HG02571 (cell line): ENCODE measurements around the gene GMPR.

ENCODE experiments used
- ATAC-seq: cut with Tn5 transposase; IDR thresholded peaks from one replicate; pipeline ENCODE4 v1.9.1; 2021; ENCODE audit warnings: mild to moderate bottlenecking, moderate library complexity; ENCODE audit not compliant: unreplicated experiment

The GMPR gene

DNA sequence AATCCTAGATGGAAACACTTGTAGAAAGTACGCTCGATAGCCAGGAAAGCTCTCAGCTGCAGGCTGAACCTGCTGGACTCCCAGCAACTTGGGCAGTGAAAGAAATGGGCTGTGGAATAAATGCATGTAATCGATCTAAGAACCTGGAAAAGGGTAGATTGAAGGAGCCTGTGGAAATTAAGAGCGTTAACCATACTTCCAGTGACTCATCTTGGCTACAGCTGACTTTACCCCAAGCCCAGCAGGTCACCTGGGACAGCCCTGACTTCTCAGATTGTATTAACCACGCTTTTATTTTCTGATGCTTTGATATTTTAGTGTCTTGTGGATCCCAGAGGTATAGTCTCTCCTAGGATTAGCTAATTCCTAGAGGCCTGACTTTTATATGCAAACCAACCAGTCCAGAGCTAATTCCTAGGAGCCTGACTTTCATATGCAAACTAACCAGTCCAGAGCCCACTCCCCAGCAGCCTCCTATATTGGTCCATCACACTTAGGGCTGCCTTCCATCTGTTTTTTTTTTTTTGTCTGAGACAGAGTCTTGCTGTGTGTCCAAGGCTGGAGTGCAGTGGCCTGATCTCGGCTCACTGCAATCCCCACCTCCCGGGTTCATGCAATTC is 86.3 kb downstream of the GMPR start:
- no peak for ATAC-seq

GRCh38 chr6:16326531-16326930 is 88.1 kb downstream of the GMPR start:
- no peak for ATAC-seq

DNA sequence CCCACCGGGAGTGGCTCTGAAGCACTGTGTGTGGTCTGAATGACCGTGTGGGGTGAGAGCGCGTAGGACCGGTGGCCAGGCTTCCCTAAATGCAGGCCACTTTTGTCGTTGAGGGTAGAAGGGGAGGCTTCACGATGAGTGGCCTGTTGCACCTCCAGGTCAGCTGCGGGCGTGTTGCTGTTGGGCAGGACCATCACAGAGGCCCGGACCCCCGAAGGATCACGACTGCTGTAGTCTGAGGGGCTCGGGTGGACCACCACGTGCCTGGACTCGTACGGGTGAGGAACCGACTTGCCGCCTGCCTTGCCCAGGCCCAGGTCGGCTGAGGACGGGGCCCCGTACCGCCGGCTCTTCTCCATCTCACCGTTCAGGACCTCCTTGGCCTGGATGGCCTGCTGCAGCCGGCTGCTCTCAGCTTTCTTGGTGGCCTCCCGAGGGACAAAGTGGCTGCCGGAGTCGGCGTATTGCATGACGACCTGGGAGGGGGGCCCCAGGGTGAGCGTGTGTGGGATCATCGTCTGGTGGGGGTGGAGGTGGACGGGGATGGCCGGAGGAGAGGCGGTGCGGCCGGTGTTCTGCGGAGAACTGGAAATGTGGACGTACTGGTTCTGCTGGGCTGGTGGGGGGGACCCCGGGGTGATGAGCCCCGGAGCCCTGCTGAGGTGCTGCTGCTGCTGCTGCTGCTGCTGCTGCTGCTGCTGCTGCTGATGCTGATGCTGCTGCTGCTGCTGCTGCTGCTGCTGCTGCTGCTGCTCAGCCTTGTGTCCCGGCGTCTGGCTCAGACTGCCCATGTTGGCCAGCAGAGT is 88.8 kb downstream of the GMPR start:
- ATAC-seq: no peak

GRCh38 chr6:16327777-16328325 is 89.5 kb downstream of the GMPR start:
- ATAC-seq: no peak

DNA sequence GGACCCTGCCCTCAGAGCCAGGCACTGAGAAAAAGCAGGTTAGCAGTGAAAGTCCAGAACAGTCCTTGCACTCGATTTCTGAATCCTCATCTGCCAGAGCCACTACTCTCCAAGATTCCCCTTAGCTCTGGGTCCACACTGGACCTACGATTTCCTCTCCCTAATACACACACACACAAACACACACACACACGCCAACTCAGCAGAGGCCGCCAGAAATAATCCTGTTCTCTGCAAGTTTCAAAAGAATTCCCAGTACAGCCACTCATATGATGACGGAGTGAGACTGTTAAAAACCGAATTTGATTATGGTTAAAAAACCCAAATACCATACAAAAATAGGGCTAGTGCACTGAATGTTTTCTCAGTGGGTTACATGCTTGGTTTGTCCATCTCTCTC is 90.8 kb downstream of the GMPR start:
- no peak for ATAC-seq

DNA sequence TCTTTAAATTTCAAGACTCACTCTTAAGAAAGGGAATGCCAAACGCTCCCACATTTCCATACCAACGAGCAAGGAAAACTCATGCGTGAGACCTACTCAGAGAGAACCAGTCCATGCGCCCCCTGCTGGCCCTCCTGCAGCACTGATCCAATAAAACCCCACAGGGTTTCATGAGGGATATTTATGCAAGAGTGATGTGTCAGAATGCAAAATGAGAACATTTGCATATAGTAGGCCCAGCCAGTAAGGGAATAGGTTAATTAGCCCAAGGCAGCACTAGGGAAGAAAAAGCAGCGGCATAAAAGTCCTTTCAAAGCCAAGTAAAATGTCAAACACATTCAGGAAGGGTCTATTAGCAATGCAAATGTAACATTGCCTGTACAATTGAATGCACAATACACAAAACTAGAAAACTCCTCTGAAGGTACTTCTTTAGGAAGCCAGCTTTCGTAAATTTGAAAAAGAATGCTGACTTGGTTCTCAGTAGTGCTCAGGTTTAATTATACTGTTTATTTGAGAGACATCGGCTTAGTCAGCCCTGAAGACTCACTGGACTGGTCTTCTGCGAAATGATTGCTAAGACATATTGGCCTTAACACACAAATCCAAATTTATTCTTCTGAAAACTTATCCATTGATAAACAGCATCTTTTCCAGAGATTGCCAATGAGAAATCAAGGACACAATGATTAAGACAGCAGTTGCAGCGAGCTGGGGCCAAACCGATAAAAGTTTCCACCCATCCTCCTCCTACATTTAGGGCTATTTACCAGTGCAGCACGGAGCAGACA is 93.2 kb downstream of the GMPR start:
- no peak for ATAC-seq

DNA sequence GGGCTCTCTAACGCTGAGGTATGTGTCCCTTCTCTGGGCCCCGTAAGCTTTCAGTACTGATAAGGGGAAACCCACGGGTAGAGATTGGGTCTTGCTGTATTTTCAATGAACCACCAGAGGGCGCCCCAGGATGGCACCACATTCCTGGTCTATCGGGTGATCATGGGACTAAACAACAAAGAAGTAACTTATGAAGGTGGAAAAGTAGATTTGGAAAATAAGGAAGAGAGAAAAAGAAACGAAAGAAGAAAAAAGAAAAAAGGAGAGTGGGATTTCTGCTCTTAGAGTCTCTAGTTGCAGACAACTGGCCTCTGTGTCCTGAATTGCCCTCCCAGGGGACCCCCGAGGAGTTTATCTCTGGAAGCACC is 93.8 kb downstream of the GMPR start:
- ATAC-seq: peak; percentile 92

DNA sequence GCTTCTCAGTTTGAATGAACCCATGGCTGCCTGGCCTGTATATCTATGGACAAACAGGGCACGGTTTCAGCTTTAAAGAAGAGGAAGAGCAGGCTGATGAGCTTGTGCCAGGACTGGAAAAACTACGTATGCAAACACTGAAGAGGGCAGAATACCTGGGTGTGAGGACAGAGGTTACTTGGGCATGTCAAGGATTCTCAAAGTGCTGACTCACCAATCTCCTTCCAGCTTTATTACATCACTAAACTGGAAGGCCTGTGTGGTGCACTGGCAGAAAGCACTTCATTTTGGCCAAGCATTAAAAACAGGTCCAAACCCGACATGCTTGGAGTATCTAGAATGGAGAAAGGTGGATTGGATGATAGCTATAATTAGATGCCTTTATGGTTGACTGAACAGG is 95.2 kb downstream of the GMPR start:
- no peak for ATAC-seq

DNA sequence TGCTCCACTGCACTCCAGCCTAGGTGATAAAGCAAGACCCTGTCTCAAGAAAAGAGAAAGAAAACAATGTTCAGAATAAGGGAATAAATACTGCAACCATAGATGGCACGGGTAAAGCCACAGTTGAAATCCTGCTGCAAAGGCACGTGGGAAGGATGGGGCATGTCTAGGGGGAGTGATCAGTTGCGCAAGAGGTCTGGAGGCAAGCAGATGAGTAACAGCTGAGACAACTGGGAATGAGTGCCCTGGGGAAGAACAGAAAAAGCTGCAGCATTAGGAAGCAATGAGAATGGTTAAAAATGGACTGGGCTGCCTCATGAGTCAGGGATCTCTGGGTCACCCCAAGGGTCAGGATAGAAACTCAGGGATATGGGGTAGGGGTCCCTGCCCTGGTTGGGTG is 96.3 kb downstream of the GMPR start:
- ATAC-seq: no peak

DNA sequence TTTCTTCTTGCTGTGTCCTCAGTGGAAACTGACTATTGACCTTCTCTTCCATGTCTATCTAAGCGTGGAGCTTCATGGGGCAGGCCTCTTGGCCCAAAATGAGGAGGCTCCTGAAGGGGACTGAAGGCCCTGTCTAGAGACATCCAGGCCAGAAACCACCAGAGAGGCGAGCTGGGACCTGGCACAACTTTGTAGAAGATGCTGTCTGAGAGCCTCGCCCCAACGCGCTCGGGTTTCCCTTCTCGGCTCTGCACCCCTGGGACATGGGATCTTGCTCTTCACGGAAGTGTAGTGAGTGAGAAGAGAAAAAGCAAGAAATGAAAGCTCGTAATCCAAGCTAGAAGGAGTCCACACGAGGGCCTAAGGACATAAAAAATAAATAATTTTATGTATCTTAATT is 96.8 kb downstream of the GMPR start:
- no peak for ATAC-seq

DNA sequence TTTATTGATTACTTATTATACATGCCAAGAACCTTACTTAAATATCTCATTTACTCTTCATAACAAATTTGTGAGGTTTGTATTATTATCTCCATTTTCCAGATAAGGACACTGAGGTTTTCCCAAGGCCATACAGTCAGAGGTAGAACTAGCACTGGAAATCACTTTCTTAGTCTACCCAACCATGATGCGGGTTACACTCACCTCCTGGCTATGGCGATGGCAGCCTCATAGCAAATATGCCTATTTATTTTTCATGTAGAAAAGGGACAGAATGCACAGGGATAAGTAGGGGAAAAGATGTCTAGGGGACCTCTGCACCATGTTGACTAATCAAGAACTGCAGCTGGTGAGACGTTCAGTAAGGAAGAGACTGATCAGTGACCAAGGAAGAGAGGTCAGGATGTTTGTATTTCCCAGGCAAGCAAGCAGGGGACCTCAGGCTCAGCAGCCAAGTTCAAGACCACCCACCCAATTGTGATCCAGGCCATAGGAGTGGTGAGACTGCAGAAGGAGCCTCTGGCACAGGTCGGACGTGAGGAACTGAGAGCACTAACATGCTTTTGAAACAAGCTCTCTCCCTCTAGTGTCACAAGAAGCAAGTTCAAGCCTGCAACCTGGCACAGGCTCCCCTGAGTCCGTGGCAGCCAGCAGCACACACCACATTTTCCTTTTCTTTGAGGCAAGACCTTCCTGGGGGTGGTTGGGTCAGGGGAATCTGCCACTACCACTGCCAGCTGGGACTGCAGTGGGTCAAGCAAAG is 97.8 kb downstream of the GMPR start:
- ATAC-seq: no peak

DNA sequence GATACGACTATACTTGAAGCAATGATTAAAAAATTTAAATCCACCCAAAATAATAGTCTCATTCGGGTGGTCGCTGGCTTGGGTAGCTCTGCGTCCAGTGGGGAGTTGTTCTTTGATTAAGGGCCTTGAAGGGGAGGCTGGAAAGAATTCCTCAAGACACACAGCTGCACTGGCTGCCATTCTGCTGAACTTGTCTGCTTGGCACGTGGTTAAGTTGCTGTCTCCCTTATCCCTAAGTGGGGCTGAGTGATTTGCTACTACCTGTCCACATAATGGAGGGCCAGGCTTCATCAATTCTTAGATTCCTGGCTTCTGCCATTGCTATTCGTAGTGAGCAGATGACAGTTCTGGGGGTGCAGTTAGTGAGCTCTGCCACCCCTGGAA is 98.5 kb downstream of the GMPR start:
- ATAC-seq: no peak

GRCh38 chr6:16337295-16337975 is 99.0 kb downstream of the GMPR start:
- no peak for ATAC-seq

- ATAC-seq: no peak
Observed at GRCh38 chr6:16338577-16339264, 100.3 kb downstream of the GMPR start.

DNA sequence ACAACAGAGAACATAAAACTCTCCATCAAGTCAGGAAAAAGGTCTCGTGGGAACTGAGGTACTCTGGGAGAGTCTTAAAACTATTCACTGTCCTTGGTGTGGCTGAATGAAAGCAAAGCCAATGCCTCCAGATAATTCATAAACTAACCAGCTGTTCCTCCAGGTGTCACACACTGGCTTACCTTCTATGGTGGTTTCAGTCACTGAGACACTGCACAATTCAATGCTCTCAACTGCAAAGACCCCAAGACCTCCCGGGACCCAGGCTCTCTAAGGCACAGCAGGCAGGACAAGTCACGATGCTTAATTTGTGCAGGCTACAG is 100.8 kb downstream of the GMPR start:
- no peak for ATAC-seq

GRCh38 chr6:16343593-16343992 is 105.2 kb downstream of the GMPR start:
- ATAC-seq: no peak

DNA sequence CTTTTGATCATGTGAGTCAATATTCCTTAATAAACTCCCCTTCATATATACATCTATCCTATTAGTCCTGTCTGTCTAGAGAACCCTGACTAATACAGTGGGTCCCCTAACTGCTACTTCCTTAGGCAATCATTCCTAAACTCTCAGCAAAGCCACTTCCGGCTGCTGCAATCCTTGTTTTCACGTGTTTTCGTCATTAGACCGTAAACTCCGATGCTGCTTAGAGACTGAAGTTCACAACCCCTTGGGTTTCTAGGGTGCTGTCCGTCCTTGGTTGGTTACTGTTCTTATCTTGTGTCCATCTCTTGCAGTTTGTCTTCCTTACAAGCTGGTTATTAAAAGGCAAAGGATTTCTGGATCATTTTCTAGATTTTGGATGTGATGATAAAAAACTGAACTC is 106.4 kb downstream of the GMPR start:
- no peak for ATAC-seq
